HG03442 (cell line): ENCODE results near the gene MAN1A1.

ENCODE experiments used
- ATAC-seq: cut with Tn5 transposase; IDR thresholded peaks from one replicate; pipeline ENCODE4 v1.9.1; 2021; ENCODE audit warnings: mild to moderate bottlenecking, moderate library complexity; ENCODE audit not compliant: unreplicated experiment

The MAN1A1 gene

DNA sequence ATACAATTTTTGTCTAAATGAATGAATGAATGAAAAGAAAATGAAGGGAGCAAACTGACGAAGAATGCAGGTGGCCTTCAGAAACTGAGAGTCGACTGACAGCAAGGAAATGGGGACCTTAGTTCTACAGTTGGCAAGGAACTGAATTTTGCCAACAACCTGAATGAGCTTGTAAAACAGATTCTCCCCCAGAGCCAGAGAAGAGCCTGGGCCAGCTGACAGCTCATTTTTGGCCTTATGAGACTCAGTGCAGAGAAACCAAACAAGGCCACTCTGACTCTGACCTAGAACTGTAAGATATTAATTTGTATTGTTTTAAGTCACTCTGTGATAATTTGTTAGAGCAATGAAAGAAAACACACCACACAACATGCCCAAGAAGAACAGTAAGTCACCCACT, 21.8 kb downstream of the MAN1A1 start:
- no peak for ATAC-seq

DNA sequence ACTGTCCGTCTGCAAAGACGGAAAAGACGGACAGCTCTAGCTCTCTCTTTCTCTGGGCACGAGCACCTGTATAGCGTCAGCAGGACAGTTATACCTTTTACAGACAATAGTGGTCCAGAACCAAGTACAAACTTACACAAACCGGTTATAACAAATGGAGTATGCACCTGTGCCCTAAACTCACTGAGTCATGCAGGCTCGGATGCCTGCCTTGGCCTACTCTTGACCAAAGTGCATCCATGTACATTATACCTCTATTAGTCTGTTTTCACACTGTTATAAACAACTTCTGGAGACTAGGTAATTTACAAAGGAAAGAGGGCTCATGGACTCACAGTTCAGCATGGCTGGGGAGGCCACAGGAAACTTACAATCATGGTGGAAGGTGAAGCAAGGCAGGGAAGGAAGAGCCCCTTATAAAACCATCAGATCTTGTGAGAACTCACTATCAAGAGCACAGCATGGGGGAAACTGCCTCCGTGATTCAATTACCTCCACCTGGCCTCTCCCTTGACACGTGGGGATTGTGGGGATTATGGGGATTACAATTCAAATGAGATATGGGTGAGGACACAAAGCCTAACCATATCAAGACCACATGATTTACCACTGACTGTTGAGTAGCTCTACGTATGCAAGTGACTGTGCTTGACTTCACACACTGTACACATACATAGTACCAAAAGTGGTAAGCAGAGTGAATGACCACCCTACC, 23.1 kb downstream of the MAN1A1 start:
- ATAC-seq: no peak

DNA sequence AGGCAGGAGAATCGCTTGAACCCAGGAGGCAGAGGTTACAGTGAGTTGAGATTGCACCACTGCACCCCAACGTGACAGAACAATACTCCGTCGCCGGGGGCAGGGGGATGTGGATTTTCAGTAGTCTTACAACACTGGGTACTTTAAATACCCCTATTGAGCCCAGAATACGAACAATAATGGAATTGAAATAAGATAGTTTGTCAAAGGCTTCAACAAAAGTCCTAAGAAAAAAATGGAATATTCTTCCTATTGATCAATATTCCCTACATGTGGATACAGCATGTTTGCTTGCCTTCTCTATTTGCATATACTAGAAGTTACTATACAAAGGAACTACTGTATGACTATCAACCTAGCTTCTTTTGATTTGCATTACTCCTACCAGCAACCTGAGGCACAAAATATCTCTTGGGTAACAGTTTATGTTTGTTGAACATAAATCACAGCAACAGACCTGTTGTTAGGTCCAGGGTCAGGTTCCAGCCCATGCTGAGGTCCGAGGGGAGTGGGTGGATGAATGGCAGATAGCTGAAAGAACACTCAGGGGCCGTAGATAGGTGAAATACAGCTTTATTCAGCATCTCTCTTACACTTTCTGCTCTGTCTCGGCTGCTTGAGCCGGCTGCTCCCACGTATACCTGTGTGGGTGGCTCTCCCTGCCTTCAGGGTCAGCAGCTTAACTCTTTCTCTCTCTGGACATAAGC, 23.8 kb downstream of the MAN1A1 start:
- ATAC-seq: no peak

DNA sequence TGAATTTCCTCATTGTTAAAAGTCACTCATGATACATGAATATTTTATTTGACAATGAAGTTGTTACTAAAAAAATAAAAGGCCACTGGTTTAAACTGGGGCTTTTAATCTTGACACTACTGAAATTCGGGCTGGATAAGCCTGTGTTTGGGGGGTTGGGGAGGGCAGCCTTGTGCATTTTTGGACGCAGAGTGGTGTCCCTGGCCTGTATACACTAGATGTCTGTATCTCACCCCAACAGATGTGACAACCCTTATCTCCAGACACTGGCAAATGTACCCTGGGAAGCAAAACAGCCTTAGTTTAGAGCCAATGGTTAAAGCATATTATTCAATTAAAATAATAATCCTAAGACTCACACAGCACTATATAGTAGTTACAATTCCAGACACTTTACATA, 24.8 kb downstream of the MAN1A1 start:
- ATAC-seq: no peak

DNA sequence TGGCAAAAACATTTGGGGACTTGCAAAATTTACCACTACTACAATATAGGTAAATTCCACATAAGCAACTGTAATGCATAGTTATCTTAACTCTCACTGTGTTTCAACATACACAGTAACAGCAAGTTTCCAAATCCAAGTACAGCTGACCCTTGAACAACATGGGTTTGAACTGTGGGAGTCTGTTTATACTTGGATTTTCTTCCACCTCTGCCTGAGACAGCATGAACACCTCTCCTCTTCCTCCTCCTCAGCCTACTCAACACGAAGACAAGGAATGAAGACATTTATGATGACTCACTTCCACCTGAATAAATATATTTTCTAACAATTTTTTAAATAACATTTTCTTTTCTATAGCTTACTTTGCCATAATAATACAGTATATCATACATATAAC, 25.6 kb downstream of the MAN1A1 start:
- ATAC-seq: no peak

DNA sequence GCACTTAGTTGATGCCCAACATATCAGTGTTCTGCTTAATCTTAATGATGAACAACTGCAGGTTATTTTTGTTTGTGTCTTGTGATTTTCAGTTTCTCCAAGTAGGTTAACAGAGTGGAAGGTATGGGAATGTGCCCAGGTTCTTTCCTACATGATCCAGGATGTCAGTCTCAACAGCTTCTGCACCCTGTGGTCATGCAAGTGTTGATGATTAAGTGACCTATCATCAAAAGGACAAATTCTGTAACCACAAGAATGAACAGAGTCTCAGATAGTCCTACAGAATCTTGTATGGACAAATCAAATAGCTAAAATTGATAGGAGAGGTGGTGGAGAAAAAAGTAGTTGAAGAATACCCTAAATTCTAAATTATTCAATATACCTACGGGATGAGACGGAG, 26.1 kb downstream of the MAN1A1 start:
- no peak for ATAC-seq

DNA sequence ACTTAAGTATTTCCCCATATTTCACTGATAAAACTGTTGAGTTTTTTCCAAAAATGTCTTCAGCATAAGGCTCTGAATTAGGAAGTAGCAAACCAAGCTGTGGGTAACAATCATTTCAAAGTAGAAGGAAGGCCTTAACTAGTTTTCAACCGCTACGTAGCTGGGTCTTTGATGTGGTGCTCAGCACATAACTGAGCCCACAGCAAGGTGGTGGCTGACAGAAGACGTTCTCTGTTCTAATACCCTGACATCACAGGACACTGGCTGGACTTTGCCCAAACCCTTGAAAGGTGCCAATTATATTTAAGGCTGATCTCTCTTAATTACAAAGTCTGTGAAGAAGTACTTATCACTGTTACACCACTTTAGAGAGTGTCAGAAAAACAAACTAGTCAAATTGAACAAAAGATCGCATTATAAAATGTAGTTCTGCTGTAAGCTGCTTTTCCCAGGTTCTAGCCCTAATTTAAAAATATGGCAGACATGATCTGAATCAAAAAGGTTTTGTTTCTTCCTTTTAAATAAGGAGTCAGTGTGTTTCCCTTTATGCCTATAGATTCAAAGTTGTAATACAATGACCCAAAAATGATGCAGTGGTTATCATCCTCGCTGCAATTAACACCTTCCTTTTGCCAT, 26.7 kb downstream of the MAN1A1 start:
- ATAC-seq: no peak

DNA sequence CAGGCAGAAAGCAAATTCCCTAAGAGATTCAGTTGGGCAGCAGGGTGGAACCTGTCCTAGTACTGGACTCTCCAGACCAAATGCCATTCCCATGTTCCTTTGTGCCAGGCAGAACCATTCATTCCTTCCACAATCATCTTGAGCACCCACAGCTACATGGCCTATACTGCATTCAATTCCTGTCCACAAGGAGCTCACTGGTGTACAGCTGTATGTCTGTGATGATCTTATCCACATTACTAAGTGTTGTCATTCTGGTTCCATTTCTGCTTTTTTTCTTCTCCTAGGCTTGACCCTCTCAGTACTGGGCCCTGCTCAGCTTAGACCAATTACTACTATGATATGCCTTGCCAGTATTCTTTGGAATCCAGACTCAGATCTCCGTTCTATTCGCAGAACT, 27.5 kb downstream of the MAN1A1 start:
- no peak for ATAC-seq

DNA sequence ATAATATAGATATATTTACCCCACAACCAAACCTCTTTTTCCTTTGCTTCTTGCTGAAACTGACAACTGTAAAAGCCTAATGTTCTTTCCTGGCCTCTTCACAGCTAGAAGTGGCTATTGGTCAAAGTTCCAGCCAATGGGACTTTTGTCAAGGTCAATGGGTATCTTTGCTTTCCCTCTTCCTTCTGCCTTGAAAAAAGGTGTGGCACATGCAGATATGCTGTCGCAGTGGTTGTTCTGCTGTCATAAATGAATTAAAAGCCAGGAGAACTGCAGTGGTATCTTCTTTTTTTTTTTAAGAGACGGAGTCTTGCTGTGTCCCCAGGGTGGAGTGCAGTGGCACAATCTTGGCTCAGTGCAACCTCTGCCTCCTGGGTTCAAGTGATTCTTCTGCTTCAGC, 29.9 kb downstream of the MAN1A1 start:
- ATAC-seq: no peak

DNA sequence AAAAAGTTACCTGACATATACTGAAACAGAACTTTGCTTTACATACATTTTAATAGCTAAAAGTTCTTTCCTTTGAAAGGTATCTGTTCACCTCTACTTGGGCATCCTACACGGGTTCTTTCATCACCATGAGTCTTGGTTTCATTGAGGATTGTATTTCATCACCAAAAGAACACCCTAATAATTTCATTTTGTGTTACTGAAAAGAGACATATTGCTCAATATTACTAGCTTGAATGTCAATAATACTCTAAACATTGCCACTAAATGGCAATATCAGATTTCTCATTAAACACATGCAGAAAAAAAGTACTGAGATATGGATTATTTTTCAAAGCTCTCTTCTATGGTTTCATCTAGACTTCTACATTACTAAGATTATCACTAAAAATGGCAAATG, 30.8 kb downstream of the MAN1A1 start:
- ATAC-seq: no peak

DNA sequence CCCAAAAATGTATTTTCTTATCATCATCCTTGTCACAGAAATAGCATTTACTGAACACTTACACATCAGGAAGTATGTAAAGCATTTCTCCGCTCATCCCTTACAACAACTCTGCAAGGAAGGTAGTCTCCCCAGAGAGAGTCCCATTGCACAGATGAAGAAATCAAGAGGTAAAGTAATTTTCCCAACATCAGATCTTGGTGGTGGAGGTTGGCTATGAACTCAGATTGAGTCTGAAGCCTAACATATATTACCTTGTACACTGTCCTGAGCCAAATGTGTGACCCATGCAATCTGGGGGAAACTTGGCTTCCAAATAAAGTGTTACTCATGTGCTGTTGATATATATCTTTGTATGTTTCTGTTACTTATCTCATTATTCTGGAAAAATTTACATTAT, 31.4 kb downstream of the MAN1A1 start:
- no peak for ATAC-seq

DNA sequence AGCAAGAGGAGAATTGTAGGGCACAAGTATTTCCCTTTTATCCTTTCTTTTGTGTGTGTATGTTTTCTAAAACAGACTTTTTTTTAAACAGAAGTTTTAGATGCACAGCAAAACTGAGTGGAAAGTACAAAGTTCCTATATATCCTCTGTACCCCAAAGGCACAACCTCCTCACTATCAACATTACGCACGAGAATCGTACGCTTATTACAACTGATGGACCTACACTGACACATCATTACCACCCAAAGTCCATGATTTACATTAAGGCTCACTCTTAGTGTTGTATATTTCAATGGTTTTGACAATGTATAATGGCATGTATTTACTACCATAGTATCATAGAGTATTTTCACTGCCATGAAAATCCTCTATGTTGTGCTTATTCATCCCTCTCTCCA, 32.6 kb downstream of the MAN1A1 start:
- ATAC-seq: no peak

DNA sequence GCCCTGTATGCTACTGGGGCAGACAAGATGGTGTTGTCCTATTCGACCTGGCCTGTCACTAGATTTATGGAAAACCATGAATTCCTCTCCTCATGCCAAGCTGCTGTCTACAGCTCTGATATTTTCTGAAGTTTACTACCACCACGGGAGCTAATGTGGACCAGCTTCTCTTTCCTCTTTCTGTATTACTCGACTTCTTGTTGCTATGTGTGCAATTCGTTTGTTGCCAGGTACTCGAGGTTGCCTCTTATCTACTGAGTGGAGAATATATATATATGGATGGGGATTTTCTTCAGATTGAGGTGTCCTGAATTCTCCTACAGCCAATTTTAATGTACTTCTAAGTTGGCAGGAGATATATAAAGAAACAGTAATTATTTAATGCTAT, 34.7 kb downstream of the MAN1A1 start:
- peak; percentile 44 for ATAC-seq

DNA sequence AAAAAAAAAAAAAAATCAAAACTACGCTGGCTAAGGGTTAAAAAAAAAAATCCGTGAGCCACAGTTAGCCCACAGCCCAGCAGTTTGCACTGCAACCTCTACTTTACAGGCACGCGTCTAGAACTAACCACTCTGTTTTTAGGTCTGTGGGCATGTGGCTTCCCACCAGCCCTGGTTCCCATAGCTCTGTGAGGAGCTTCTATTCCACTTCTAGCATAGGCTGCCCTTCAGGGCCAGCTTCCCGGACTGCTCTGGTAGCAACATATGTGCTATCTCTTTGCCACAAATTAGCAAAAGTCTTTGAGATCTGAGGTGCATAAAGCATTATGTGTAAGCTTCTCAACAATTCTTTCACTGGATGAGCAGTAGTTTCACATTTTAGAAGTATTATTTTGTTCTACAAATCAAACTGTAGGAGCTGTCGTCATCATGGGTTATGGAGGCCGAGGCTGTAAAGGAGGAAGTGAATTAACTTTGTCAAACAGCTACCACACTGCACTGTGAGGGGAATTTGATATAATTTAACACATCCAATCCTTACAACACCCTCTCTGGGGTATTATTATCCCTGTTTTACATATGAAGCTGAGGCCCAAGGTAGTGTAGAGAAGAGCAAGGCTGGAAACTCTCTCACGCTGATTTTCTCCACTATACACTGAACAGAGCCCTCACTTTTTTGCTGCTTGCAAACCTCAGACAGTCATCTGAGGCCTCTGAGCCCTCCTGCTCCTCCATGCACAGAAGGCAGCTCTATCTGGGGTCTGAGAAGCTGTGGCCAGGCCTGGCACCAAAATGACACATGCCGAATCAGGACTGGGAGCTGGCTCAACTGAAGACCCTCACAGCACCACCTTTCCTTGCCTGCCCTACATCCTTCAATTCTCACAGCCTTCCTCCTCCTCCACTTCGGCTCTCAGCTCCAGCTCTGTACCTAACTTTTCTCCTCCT, 35.4 kb downstream of the MAN1A1 start:
- peak; percentile 52 for ATAC-seq

DNA sequence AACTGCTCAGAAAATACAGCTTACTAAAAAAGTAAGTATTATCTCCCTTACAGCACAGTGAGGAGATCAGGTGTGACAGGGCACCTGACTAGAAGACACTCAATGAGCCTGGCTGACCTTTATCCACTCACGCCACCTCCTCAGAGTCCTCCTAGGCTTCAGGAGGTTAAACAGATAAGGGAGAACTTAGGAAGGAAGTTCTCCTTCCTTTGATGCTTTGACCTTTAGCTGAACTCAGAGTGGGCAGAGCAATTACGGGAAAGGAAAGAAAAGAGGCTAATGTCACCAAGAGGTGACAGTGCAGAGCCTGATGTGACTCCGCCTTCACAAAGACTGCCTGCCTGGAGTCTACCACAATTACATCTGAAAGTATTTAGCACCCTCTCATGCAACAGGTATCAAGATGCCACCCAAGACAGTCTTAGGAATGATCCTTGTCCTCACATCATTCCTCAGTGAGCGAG, 36.7 kb downstream of the MAN1A1 start:
- ATAC-seq: peak; percentile 48

DNA sequence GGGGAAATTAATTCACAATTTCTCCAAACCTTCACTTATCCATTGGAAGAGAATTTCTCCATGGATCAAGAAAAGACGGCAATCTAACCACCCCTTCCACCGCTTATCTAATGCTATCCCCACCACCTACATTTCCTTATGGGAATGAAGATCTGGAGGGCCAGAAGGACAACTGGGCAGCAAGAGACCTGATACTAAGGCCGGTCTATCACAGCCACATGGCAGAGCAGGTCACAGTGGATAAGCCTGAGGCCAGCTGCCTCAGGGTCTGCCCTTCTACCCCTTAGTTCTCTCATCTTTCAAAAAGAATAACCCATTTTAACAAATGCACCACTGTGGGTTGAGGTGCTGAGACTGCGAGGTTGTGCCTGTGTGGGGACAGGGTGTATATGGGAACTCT, 37.1 kb downstream of the MAN1A1 start:
- ATAC-seq: no peak

DNA sequence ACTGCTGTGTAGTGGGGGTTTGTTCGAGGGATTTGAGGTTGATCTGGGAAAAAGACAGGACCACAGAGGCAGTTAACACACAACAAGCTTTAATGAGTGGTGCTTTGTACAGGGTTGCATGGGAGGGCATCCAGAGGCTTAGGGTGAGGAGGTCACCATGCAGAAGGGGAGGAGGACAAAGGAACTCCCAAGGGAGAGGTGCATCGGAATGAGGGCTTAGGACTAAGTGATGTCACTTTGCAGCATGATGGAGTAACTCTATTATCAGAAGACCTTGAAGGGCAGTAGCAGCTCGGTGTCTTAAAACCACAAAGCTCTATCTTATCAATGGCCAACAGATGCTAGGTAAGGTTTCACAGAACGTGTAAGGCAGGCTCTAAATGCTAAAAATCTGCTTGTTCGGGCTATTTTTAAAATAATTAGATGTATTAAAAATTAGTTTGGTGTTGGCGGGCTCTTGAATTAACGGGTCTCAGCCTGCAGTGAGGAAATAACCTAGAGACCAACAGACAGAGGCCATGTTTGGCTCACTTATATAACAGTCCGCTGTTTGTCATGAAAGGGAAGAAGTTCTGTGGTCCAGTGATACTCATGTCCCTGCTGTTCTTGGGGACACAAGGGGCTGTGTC, 37.9 kb downstream of the MAN1A1 start:
- no peak for ATAC-seq

DNA sequence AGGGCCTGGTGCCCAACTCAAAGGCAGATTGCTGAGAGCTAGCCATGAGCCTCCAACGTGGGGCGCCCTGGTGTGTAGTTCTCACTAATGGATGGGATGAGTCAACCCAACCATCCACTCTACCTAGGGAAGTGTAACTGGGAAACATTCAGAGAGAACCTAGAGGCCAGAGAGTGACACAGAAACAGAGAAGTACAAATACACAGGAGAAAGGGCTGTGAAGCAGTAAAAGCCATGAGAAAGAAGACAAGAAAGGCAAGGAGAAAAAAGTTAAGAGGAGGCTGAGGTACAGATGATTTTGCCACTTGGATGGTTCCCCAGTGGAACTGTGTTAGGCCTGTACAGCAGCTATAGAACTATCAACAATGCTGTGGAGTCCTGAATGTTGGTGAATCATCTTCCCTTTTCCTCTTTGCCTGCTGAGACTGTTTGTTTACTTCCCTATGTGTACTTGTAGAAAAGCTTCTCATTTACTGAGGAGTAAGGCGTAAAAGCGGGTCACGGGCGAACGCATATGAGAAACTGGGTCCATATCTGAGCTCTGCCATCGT, 39.0 kb downstream of the MAN1A1 start:
- ATAC-seq: no peak

DNA sequence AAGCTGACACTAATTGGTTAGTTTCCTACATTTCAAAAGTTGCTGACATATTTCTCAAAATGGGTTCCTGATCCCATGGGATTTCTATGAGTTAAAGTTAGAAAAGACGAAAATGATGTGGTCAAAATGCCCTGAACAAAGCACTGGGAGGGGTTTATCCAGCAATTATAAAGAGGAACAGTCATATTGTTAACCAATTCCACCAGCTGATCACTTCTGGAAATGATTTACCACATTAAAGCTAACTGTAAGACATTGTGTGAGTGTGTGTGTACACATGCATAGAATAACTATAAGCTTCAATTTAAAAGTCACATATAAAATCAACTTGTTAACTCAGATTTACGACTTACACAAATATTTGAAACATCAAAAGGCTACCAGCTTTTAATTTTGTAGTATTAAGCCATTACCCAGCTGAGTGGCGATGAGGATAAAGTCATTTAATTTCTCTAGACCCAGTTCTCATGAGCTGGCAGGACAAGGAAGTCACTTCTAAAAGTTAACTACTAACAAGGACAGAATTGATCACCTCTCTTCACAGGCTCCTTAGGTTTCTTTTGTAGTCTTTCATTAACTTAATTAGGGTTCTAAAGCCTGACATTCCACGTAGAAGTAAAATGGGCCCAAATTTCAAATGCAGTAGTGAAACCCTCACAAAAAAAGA, 40.4 kb downstream of the MAN1A1 start:
- no peak for ATAC-seq

DNA sequence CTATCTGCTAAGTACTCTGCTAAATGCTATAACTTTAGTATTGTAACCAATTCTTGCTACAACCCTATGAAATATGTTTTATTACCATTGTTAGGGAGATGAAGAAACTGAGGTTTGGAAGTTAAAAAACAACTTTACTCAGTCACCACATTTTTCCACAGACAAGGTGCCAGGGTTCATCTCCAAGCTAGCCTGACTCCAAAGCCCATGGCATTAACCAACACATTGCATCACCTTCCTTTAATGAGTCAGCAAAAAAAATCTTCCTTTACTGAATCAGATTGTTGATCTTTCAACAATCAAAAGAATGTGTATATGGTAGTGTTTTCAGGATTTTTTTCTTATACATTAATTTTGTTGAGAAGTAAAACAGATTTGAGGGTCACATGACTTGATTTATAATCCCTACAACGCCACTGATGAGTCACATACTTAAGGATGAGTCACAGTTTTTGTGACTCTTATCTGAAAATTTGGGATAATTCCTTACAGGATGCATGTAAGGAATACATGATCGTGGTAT, 41.5 kb downstream of the MAN1A1 start:
- ATAC-seq: no peak
